ENCODE results near the gene CRYBA4.

DNA sequence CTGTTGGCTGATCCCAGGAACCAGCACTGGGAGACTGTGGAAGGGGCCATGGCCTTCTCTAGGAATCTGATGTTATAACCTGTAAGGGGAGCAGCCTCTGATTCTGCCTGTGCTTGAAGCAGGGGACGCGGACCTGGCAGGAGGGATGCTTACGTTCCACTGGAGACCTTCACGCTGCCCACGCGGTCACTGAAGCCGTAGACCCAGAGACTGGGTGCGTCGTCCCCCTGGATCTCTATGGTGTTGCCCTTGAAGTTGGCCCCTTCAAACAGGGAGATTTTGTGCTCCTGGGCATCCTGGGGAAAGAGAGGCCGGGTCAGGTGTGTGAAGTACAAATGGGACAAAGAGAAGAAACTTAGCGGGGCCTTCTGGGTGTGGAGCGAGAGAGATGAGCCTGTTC lies 20.0 kb upstream of the CRYBA4 start:
- TF ChIP-seq, protein P1, sequence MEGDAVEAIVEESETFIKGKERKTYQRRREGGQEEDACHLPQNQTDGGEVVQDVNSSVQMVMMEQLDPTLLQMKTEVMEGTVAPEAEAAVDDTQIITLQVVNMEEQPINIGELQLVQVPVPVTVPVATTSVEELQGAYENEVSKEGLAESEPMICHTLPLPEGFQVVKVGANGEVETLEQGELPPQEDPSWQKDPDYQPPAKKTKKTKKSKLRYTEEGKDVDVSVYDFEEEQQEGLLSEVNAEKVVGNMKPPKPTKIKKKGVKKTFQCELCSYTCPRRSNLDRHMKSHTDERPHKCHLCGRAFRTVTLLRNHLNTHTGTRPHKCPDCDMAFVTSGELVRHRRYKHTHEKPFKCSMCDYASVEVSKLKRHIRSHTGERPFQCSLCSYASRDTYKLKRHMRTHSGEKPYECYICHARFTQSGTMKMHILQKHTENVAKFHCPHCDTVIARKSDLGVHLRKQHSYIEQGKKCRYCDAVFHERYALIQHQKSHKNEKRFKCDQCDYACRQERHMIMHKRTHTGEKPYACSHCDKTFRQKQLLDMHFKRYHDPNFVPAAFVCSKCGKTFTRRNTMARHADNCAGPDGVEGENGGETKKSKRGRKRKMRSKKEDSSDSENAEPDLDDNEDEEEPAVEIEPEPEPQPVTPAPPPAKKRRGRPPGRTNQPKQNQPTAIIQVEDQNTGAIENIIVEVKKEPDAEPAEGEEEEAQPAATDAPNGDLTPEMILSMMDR (IDR thresholded peaks at IDR 0.05 in 4 of 5, conservative IDR thresholded peaks at IDR 0.05 in 1 of 5): no peak
- TF ChIP-seq POLR2A (IDR thresholded peaks at IDR 0.05): no peak
